HepG2 (cell line): ENCODE results near the gene SF3A2. TPM values are rescaled to one million over a fixed set of nuclear protein-coding genes. Genes with fewer than 3 reads are reported as not detected.

ENCODE experiments used
- ATAC-seq: fragments of 200-7000 bp; cut with Tn5 transposase; 3 replicates; pipeline ENCODE4 v1.9.1; 2020; ENCODE audit warnings: mild to moderate bottlenecking, moderate library complexity
- BruUV-seq: library from RNA; stranded (reverse); fragments of 400-500 nt; replicated peaks from 2 replicates; lab custom pipeline; 2021; lab: Mats Ljungman, UMichigan
- CTCF ChIA-PET: fragments of 300-600 bp; formaldehyde crosslinking; extraction: SDS; loops from one replicate; lab custom pipeline; 2021; ENCODE audit warnings: low total read pairs, inconsistent platforms, low intra/inter-chr PET ratio; lab: Yijun Ruan, JAX
- POLR2A ChIA-PET: fragments of 350-600 bp; sonication (Branson Sonifier 250); formaldehyde crosslinking; loops from one replicate; lab custom pipeline; 2020; ENCODE audit warnings: antibody characterized with exemption, inconsistent platforms; lab: Yijun Ruan, JAX
- DNase-seq: peaks from one replicate; pipeline ENCODE4 v3.0.0-alpha.2; 2015; ENCODE audit warnings: low spot score
- FAIRE-seq: peaks from 3 replicates; lab custom pipeline; 2011; peaks lifted over from hg19 to GRCh38; lab: Jason Lieb, UNC
- H2AFZ ChIP-seq: one replicate; pipeline ENCODE4 v1.6.1; 2011; ENCODE audit warnings: low read length, inconsistent platforms
- H3K27ac ChIP-seq: fragments of 300-600 bp; 3 replicates; pipeline ENCODE4 v1.8.0; 2011; ENCODE audit warnings: mixed run types, mild to moderate bottlenecking, mixed read lengths, low read length, inconsistent platforms; ENCODE audit not compliant: insufficient read depth; ENCODE audit errors: extremely low read length
- H3K27me3 ChIP-seq, 2 experiments: fragments of 200-600 bp in 1 of 2; 2 replicates in 1 of 2; 3 replicates in 1 of 2; pipeline versions ENCODE4 v1.6.0 to v1.8.0; 2011; ENCODE audit warnings: low read length in 2 of 2, mild to moderate bottlenecking in 2 of 2, moderate library complexity in 2 of 2, inconsistent platforms in 1 of 2; ENCODE audit not compliant: insufficient read depth in 2 of 2, control insufficient read depth in 1 of 2
- H3K36me3 ChIP-seq, 2 experiments: fragments of 200-600 bp in 1 of 2; replicated peaks in 1 of 2; 2 replicates in 1 of 2; 3 replicates in 1 of 2; pipeline versions ENCODE4 v1.5.1 to v1.8.0; 2011; ENCODE audit warnings: low read length in 2 of 2, inconsistent platforms in 1 of 2; ENCODE audit not compliant: insufficient read depth in 2 of 2, control insufficient read depth in 1 of 2
- H3K4me1 ChIP-seq: 2 replicates; pipeline ENCODE4 v1.5.1; 2012; ENCODE audit warnings: low read length, inconsistent platforms; ENCODE audit not compliant: insufficient read depth
- H3K4me2 ChIP-seq: 2 replicates; pipeline ENCODE4 v1.6.0; 2011; ENCODE audit warnings: low read depth, low read length, inconsistent platforms
- H3K4me3 ChIP-seq, 3 experiments: fragments of 200-600 bp in 1 of 3; sonication (generic), shearing (Covaris generic) in 1 of 3; replicated peaks in 1 of 3; 2 replicates each; pipeline ENCODE4 v1.5.1; 2011 to 2016; ENCODE audit warnings: low read length in 3 of 3, inconsistent platforms in 2 of 3, low read depth in 2 of 3, mild to moderate bottlenecking in 2 of 3, control low read depth in 1 of 3, mixed read lengths in 1 of 3; ENCODE audit not compliant: insufficient read depth in 1 of 3
- H3K79me2 ChIP-seq: one replicate; pipeline ENCODE4 v1.6.1; 2011; ENCODE audit warnings: low read length, inconsistent platforms; ENCODE audit not compliant: insufficient read depth
- H3K9ac ChIP-seq: 2 replicates; pipeline ENCODE4 v1.6.0; 2011; ENCODE audit warnings: mild to moderate bottlenecking, low read depth, low read length, inconsistent platforms; ENCODE audit not compliant: insufficient read depth
- H3K9me3 ChIP-seq: 2 replicates; pipeline ENCODE4 v1.5.1; 2012; ENCODE audit warnings: mild to moderate bottlenecking, low read length
- H4K20me1 ChIP-seq: 2 replicates; pipeline ENCODE4 v1.6.0; 2011; ENCODE audit warnings: inconsistent platforms, mild to moderate bottlenecking, low read length, moderate library complexity; ENCODE audit not compliant: insufficient read depth
- HNF4G ChIP-seq, 2 experiments: sonication (generic) in 1 of 2; formaldehyde crosslinking in 1 of 2; IDR thresholded peaks; 2 replicates each; pipeline versions ENCODE4 v1.4.0 to v1.6.1; 2011 to 2020; ENCODE audit warnings: borderline replicate concordance in 2 of 2, low read depth in 2 of 2, mild to moderate bottlenecking in 2 of 2, low read length in 1 of 2, missing genetic modification reagents in 1 of 2, moderate library complexity in 1 of 2
- MLXIP ChIP-seq: sonication (generic); formaldehyde crosslinking; IDR thresholded peaks from 2 replicates; pipeline ENCODE4 v1.9.0; 2021; ENCODE audit warnings: missing genetic modification reagents, borderline replicate concordance
- MTA1 ChIP-seq: sonication (generic); formaldehyde crosslinking; IDR thresholded peaks from 2 replicates; pipeline ENCODE4 v1.4.0; 2020; ENCODE audit warnings: missing genetic modification reagents, mild to moderate bottlenecking, borderline replicate concordance
- NR2F6 ChIP-seq, 2 experiments: IDR thresholded peaks; 2 replicates each; pipeline ENCODE4 v1.6.1; 2016; ENCODE audit warnings: antibody characterized with exemption in 1 of 2, mild to moderate bottlenecking in 1 of 2
- PPARG ChIP-seq: conservative IDR thresholded peaks from 2 replicates; pipeline ENCODE4 v1.6.1; 2016; ENCODE audit warnings: missing biosample characterization, missing genetic modification reagents
- SMYD3 ChIP-seq: sonication (generic); formaldehyde crosslinking; IDR thresholded peaks from 2 replicates; pipeline ENCODE4 v1.8.1; 2023; ENCODE audit warnings: mild to moderate bottlenecking, missing genetic modification reagents
- SRSF4 ChIP-seq: fragments of 200-400 bp; formaldehyde crosslinking; IDR thresholded peaks from one replicate; pipeline ENCODE4 v1.6.1; 2018; ENCODE audit warnings: mild to moderate bottlenecking, low read depth, low read length, moderate library complexity; ENCODE audit not compliant: poor library complexity, severe bottlenecking
- TCF12 ChIP-seq, 2 experiments: fragments of 450-650 bp in 1 of 2; sonication (generic) in 1 of 2; formaldehyde crosslinking in 1 of 2; IDR thresholded peaks; 2 replicates each; pipeline versions ENCODE4 v1.6.1 to v1.8.0; 2017 to 2022; ENCODE audit warnings: antibody characterized with exemption in 1 of 2, mild to moderate bottlenecking in 1 of 2, missing genetic modification reagents in 1 of 2, moderate library complexity in 1 of 2
- ZC3H4 ChIP-seq: sonication (generic); formaldehyde crosslinking; IDR thresholded peaks from 2 replicates; pipeline ENCODE4 v1.4.0; 2020; ENCODE audit warnings: missing genetic modification reagents, borderline replicate concordance
- ZFP36 ChIP-seq: fragments of 150-350 bp; IDR thresholded peaks from 2 replicates; pipeline ENCODE4 v1.6.1; 2018; ENCODE audit warnings: borderline replicate concordance, low read length, low read depth; ENCODE audit not compliant: partially characterized antibody
- WGBS: methylation state at CpG from one replicate; pipeline ENCODE4 v1.1.6; 2017; ENCODE audit warnings: low lambda C conversion rate; 5-methylcytosine and 5-hydroxymethylcytosine counted together
- in situ Hi-C: cut with HindIII; loops from 2 replicates; pipeline ENCODE4 v1.10.0; 2017; ENCODE audit warnings: low pct_unique_long_range_greater_than_20kb; ENCODE audit not compliant: extremely low pct_ligation_motif_present
- intact Hi-C: fragments of 100-400 bp; cut with micrococcal nuclease; formaldehyde crosslinking; loops from one replicate; pipeline ENCODE4 v1.10.0; 2022; ENCODE audit not compliant: unreplicated experiment
- polyA plus RNA-seq, 8 experiments: library from polyadenylated mRNA; depleted of rRNA in 3 of 8; stranded (reverse) in 7 of 8; unstranded in 1 of 8; fragments of >200 nt; fragmentation: Illumina TruSeq in 4 of 8; extraction: Trizol in 4 of 8; gene quantifications; 2 replicates each; pipeline versions ENCODE4 v1.2.1 to v1.2.3, GENCODE V29; 2011 to 2016; ENCODE audit warnings: low read depth in 4 of 8, missing spikeins in 1 of 8, mixed read lengths in 1 of 8; ENCODE audit not compliant: insufficient read depth in 1 of 8
- total RNA-seq, 5 experiments: library from RNA; depleted of rRNA; stranded (reverse); fragments of >200 nt; fragmentation: Illumina TruSeq; extraction: Trizol; gene quantifications; 2 replicates each; pipeline ENCODE4 v1.2.3, GENCODE V29; 2016; ENCODE audit warnings: low read depth in 1 of 5
- TF ChIP-seq, protein P1 (sequence below): sonication (generic); formaldehyde crosslinking; IDR thresholded peaks from 2 replicates; pipeline ENCODE4 v1.4.0; 2020; ENCODE audit warnings: missing genetic modification reagents, borderline replicate concordance
- TF ChIP-seq, protein P2 (sequence below): IDR thresholded peaks from 2 replicates; pipeline ENCODE4 v1.6.1; 2016; ENCODE audit warnings: mild to moderate bottlenecking, missing biosample characterization, missing genetic modification reagents

The SF3A2 gene
- total and polyA plus RNA-seq, 2 of the 13 experiments (the other 11 are each of a cell fraction or from before 2014, with no cell fraction given): 8.6 to 8.8 TPM

GRCh38 chr19:2252797-2253105, 16.1 kb downstream of the SF3A2 start (continued):
- TF ChIP-seq, protein P1, sequence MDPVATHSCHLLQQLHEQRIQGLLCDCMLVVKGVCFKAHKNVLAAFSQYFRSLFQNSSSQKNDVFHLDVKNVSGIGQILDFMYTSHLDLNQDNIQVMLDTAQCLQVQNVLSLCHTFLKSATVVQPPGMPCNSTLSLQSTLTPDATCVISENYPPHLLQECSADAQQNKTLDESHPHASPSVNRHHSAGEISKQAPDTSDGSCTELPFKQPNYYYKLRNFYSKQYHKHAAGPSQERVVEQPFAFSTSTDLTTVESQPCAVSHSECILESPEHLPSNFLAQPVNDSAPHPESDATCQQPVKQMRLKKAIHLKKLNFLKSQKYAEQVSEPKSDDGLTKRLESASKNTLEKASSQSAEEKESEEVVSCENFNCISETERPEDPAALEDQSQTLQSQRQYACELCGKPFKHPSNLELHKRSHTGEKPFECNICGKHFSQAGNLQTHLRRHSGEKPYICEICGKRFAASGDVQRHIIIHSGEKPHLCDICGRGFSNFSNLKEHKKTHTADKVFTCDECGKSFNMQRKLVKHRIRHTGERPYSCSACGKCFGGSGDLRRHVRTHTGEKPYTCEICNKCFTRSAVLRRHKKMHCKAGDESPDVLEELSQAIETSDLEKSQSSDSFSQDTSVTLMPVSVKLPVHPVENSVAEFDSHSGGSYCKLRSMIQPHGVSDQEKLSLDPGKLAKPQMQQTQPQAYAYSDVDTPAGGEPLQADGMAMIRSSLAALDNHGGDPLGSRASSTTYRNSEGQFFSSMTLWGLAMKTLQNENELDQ (CRISPR knock-in tag): no peak

DNA sequence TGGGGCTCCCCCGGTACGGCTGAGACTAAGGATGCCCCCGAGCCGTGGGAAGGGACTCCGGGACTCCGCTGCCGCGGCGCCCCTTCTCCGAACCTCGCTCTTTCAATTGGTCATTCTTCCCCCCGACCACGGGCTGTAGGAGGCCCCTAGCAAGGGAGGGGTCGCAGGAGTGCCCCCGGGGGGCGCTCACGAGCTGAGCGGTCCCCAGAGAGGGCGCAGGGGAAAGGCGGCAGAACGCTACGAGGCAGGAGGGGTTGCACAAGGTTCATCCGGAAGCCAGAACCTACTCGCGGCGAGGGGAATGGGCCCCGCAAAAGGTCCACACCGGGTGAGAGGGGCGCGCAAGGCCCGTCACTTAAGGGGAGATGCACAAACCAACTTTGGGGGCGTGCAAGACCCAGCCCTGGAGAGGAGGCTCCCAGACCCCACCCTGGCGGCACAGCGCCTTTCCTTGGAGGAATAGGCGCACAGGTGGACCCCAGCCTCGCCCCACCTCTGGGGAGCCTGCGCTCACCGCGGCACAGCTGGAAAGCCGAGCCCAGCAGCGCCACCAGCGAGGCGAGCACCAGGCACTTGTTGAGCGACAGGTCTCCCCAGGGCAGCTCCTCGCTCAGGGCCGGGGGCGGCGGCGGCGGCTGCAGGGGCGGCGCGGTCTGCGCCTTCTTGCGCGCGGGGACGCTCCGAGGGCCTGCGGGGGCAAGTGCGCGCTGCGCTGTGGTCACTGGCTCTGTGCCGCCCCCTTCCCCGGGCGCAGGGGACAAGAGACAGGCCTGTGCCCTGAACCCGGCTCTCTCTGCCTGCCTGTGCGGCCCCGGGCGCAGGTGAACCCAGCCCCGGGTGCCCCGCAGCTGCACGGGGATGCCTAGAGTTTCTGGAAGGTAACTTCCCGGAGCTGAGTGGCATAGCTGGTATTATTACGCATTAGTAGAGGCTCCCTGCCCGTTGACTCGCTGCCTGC, 16.8 kb downstream of the SF3A2 start:
- intact Hi-C loops (no loop called here), in situ Hi-C loops (no loop called here)
- Histone ChIP-seq H3K4me1 (peaks cover 35% of the 10 kb centered on the region), H3K36me3 (no peaks in the 10 kb centered on the region), H3K9ac (peak overlapping the region; percentile 64), H3K4me3 (peak overlapping the region; percentile 41 to 67 (median 49)), H3K79me2 (no peaks in the 10 kb centered on the region), H3K4me2 (peak overlapping the region; percentile 85), H3K9me3 (no peaks in the 10 kb centered on the region), H2AFZ (no peak overlapping the region), H3K27ac (no peak overlapping the region), H3K27me3 (peaks cover under 1 to 2% of the 10 kb centered on the region in 2 experiments; a peak in 2 of 5 replicates), H4K20me1 (no peaks in the 10 kb centered on the region)
- ATAC-seq (peak; percentile 65), FAIRE-seq (peak; percentile 61), DNase-seq (peak; percentile 45)
- no TSS peak for BruUV-seq
- no CpG with 5 or more reads among the region's 77 CpGs for WGBS
- ChIA-PET CTCF (interaction anchor here (1.4 to 1.9 kb wide), 6 partner anchors 9 to 98 kb away, joined by 3 to 12 read pairs (median 5); partner anchors contain the start of genes PLEKHJ1 and SF3A2), POLR2A (interaction anchor here (1.0 to 2.3 kb wide), 8 partner anchors 10 to 18 kb away, joined by 3 to 9 read pairs (median 4); partner anchors contain the start of gene PLEKHJ1)
- TF ChIP-seq MTA1: peak; percentile 22
- no peak for TF ChIP-seq MLXIP (CRISPR knock-in tag)
- TF ChIP-seq, protein P2, sequence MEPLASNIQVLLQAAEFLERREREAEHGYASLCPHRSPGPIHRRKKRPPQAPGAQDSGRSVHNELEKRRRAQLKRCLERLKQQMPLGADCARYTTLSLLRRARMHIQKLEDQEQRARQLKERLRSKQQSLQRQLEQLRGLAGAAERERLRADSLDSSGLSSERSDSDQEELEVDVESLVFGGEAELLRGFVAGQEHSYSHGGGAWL (CRISPR knock-in tag): no peak; the same call in 1 of the 2 replicates
- no peak for TF ChIP-seq TCF12 (IDR thresholded peaks at IDR 0.05)
- peak; percentile 34; the same call in 1 of the 2 replicates for TF ChIP-seq TCF12 (CRISPR knock-in tag; IDR thresholded peaks at IDR 0.05)
- no peak for TF ChIP-seq ZC3H4
- TF ChIP-seq NR2F6 (IDR thresholded peaks at IDR 0.05): peak; percentile 30; the same call in 1 of the 2 replicates
- TF ChIP-seq NR2F6 (CRISPR knock-in tag; IDR thresholded peaks at IDR 0.05): no peak; the same call in 1 of the 2 replicates
- TF ChIP-seq PPARG (CRISPR knock-in tag): no peak
- TF ChIP-seq SRSF4: no peak
- TF ChIP-seq ZFP36: no peak
- no peak for TF ChIP-seq HNF4G (IDR thresholded peaks at IDR 0.05; ENCODE audit: borderline replicate concordance, low read depth, low read length)
- no peak for TF ChIP-seq HNF4G (CRISPR knock-in tag; IDR thresholded peaks at IDR 0.05; ENCODE audit: borderline replicate concordance, low read depth)
- TF ChIP-seq SMYD3 (CRISPR knock-in tag): no peak
